Psoas muscle (tissue), 8 donors: ENCODE results near the gene P2RX3. TPM values are rescaled to one million over a fixed set of nuclear protein-coding genes. Genes with fewer than 3 reads are reported as not detected.
"Not testable (repeated sequence)": the region's sequence is repeated elsewhere in the genome, so short reads cannot be mapped to it uniquely, and the experiment has no call there.

ENCODE experiments used
- ATAC-seq, 4 donors: fragments of 200-7000 bp; cut with Tn5 transposase; one replicate each; pipeline ENCODE4 v1.9.1; 2020; ENCODE audit warnings: moderate library complexity in 3 of 4, mild to moderate bottlenecking in 2 of 4
- DNase-seq, 2 donors: peaks; one replicate each; pipeline ENCODE4 v3.0.0-alpha.2; 2020
- H3K27ac ChIP-seq: fragments of 200-600 bp; one replicate; pipeline ENCODE4 v1.8.0; 2022
- H3K27me3 ChIP-seq, 3 donors: fragments of 200-600 bp in 1 of 3; one replicate each; pipeline versions ENCODE4 v1.6.1 to v1.8.0; 2013 to 2022; ENCODE audit warnings: low read length in 2 of 3, mild to moderate bottlenecking in 2 of 3, moderate library complexity in 1 of 3; ENCODE audit not compliant: insufficient read depth in 3 of 3
- H3K36me3 ChIP-seq, 2 donors: fragments of 200-600 bp in 1 of 2; one replicate each; pipeline versions ENCODE4 v1.6.1 to v1.8.0; 2013 to 2022; ENCODE audit warnings: low read depth in 1 of 2, mild to moderate bottlenecking in 1 of 2, moderate library complexity in 1 of 2; ENCODE audit not compliant: insufficient read depth in 1 of 2
- H3K4me1 ChIP-seq: fragments of 200-600 bp; one replicate; pipeline ENCODE4 v1.8.0; 2022
- H3K4me3 ChIP-seq: fragments of 200-600 bp; one replicate; pipeline ENCODE4 v1.8.0; 2022; ENCODE audit warnings: mild to moderate bottlenecking
- H3K9me3 ChIP-seq: fragments of 200-600 bp; one replicate; pipeline ENCODE4 v1.8.0; 2022
- WGBS, 3 donors: extraction: QIAGEN DNeasy Blood & Tissue Kit; methylation state at CpG; one replicate each; pipeline versions ENCODE4 v1.1.6 to v1.1.7; 2013; 5-methylcytosine and 5-hydroxymethylcytosine counted together
- intact Hi-C, 2 donors: fragments of 100-400 bp; cut with DNase I; formaldehyde crosslinking; loops; one replicate each; pipeline versions ENCODE4 v1.11.0 to v1.14.2; 2022
- long read RNA-seq, 2 donors: library from polyadenylated mRNA; unstranded; transcript quantifications; one replicate each; pipeline ENCODE4 v2.0.0, GENCODE V29; 2021
- polyA plus RNA-seq, 3 donors: library from polyadenylated mRNA; stranded (reverse); fragments of 200-250 nt; gene quantifications; one replicate each; pipeline ENCODE4 v1.2.3, GENCODE V29; 2013
- total RNA-seq, 4 donors: library from RNA; stranded (reverse); fragmentation: NEBNext Ultra II Directional in 2 of 4; extraction: Animal tissue kit (Norgen Biotek cat#: 25700) in 2 of 4; gene quantifications; one replicate each; pipeline versions ENCODE4 v1.2.1 to v1.2.4, GENCODE V29; 2021 to 2023
- TF ChIP-seq, protein P1 (sequence below): fragments of 200-600 bp; IDR thresholded peaks from one replicate; pipeline ENCODE4 v1.8.0; 2022; ENCODE audit warnings: antibody characterized with exemption
- donor health status: healthy with polysubstance abuse.
- donor health status: DM: no; HTN: no; CAD: no; lungs with moderate emphysema.
- donor health status: Bipolar disorder and iron deficiency.
- donor health status: healthy.
- donor health status: DM: yes; HTN: yes; CAD: no.
- donor health status: DM: no; HTN: no; CAD: no.
- donor health status: DM: no; HTN: no; CAD: no.
- donor health status: DM: yes; HTN: yes; CAD: no.

The P2RX3 gene
- total RNA-seq (under 1 TPM; 0.40 to 0.90 (median 0.43) TPM), polyA plus RNA-seq (under 1 TPM; 0.21 to 0.60 (median 0.30) TPM)
- long read RNA-seq, donor 1, partial matches to known transcripts: 0 of 1 reads
- long read RNA-seq, donor 1, other reads (novel, unspliced or antisense): 1 of 1 reads
- long read RNA-seq, donor 2, partial matches to known transcripts: 0 of 1 reads
- long read RNA-seq, donor 2, other reads (novel, unspliced or antisense): 0 of 1 reads

DNA sequence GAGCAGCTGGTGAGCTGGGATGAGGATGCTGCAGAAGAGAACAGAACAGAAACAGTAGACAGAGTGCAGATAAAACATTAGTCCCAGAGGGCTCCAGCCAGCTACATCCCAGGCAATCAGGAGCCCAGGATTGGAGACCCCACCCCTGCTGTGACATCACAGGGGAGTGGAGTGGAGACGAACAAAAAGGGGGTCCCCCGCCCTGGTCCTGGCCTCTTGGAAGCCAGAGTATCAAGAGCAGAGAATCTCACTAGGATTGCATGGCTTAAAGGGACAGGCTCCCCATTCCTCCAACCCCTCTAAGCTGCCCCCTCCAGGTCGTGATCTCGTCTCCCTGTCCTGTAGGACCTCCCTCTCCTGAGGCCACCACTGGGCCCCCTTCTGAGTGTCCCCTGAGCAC lies at the start of gene P2RX3:
P2RX3 (plus strand) TSS at position 211 of the 400 bp plus-strand sequence. CDS start 199 bp downstream, outside the sequence.
- TF ChIP-seq, protein P1, sequence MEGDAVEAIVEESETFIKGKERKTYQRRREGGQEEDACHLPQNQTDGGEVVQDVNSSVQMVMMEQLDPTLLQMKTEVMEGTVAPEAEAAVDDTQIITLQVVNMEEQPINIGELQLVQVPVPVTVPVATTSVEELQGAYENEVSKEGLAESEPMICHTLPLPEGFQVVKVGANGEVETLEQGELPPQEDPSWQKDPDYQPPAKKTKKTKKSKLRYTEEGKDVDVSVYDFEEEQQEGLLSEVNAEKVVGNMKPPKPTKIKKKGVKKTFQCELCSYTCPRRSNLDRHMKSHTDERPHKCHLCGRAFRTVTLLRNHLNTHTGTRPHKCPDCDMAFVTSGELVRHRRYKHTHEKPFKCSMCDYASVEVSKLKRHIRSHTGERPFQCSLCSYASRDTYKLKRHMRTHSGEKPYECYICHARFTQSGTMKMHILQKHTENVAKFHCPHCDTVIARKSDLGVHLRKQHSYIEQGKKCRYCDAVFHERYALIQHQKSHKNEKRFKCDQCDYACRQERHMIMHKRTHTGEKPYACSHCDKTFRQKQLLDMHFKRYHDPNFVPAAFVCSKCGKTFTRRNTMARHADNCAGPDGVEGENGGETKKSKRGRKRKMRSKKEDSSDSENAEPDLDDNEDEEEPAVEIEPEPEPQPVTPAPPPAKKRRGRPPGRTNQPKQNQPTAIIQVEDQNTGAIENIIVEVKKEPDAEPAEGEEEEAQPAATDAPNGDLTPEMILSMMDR: no peak
- intact Hi-C loops: no loop called here
- 33 to 38% (median 37%) methylated on average over 4 of the region's 4 CpGs for WGBS, 3 donors
- H3K4me3 ChIP-seq: no peak within 1 kb of the TSS
- no peaks in the 10 kb centered on the region for H3K27me3 ChIP-seq
- peaks cover 18% of the 10 kb centered on the region for H3K4me1 ChIP-seq
- H3K9me3 ChIP-seq: no peaks in the 10 kb centered on the region
- ATAC-seq (no peak), DNase-seq (no peak)
- no peak within 1 kb of the TSS for H3K27ac ChIP-seq
- peaks cover 0 to 17% of the 10 kb centered on the region in 2 donors for H3K36me3 ChIP-seq

DNA sequence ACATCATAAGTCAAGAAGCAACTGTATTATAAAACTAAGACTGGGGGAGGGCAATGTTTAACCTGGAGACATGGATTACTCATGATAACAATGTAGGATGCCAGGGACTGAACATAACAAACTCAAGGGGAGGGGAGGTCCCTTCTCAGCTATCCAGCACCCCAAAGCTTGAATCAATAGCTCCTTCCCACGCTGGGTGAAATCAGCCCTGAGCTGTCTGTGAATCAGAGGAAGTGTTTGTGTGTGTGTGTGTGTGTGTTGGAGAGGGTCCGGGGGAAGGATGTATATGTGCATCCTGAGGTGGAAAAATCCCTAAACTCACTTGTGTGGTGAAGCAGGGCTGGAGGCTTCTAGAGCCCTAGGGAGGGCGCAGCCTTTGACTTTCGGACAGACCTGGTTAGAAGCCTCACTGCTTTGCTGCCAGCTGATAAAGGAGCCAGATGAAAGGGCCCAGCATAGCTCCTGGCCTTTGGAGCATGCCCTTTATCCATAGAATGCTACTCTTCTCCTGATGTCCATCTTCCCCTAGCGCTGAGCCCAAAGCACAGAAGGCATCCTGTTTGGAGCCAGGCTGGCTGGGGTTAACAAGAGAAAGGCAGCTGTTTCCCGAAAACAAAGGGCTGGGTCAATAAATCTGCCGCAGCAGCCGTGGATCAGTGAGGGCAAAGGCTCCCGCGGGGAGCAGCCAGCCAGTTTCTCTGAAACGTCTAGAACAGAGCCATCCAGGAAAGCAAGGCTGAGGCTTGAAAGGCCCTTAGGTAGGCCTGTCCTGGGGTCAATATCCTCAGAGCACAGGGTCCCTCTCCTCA lies 49.2 kb upstream of the P2RX3 start:
- Histone ChIP-seq H3K4me3 (no peak overlapping the region), H3K4me1 (peaks cover 3% of the 10 kb centered on the region), H3K36me3 (no peaks in the 10 kb centered on the region), H3K9me3 (no peaks in the 10 kb centered on the region), H3K27me3 (no peaks in the 10 kb centered on the region), H3K27ac (peak overlapping the region; percentile 23)
- ATAC-seq (no peak), DNase-seq (no peak)
- TF ChIP-seq, protein P1: no peak
- WGBS, 3 donors: 21 to 27% (median 24%) methylated on average over 11 of the region's 11 CpGs
- intact Hi-C loops: no loop called here

DNA sequence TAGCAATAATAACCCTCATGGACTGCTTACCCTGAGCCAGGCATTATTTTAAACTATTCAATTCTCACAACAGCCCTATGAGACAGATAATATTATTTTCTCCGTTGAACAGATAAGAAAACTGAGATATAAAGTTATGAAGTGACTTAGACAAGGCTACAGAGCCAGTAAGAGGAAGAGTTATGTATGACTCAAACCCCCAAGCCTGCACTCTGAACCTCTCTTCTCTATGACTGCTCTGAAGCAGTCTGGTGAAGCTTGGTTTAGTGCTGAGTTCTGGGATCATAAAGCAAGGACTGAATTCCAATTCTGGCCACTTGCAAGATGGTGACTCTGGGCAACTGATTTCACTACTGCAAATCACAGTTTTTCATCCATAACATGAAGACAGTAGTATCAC lies 47.9 kb upstream of the P2RX3 start:
- no peaks in the 10 kb centered on the region for H3K27me3 ChIP-seq
- intact Hi-C loops: no loop called here
- TF ChIP-seq, protein P1: no peak
- ATAC-seq: no peak
- no peaks in the 10 kb centered on the region for H3K9me3 ChIP-seq
- no peak overlapping the region for H3K27ac ChIP-seq
- no peak overlapping the region for H3K4me3 ChIP-seq
- H3K4me1 ChIP-seq: peaks cover 3% of the 10 kb centered on the region
- 85 to 92% (median 91%) methylated on average over 1 of the region's 1 CpG for WGBS, 3 donors
- no peak for DNase-seq
- H3K36me3 ChIP-seq: no peaks in the 10 kb centered on the region

DNA sequence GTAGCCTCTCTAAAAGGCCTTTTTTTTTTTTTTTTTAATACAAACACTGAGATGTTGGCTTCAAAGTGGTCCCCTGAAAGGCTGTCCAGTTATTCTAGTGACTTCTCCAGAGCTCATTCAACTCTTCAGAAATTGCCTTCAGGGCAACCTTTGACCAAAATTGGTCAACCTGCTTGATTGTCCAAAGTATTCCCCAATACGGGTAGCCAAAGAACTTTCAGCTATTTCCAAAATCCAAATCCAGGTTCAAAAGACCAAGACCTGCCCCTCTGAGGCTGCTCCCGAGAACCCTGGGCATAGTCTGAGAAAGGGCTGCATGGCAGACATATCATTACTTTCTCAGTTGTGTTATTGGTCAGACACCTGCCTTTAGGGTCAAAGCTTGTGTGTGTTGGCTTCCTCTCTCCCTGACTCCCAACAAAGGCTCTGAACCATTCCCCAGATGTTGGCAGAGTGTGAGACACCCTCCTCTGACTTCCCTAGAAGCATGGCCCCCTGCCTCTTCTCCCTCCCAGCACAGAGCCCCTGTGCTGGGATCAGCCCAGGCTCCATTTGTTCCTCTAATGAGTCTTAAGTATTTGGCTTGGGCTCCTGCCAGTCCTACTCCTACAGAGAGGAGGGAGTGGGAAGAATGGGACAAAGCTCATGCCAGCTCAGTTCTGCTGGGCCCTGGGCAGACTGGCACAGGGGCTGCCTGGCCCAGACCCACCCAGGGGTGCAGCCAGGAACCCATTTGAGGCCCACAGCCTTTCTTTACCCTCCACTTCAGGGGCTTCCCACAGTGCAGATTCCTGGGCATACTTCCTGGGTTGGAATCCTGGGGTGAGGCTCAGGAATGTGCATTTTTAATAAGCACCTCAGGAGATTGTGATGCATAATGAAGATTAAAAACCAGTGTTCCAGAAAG lies 43.7 kb upstream of the P2RX3 start:
- H3K36me3 ChIP-seq: peaks cover 6 to 12% of the 10 kb centered on the region in 2 donors
- intact Hi-C loops: no loop called here
- H3K27me3 ChIP-seq: no peaks in the 10 kb centered on the region
- DNase-seq (no peak), ATAC-seq (peak; percentile 9 to 39 (median 34))
- H3K4me1 ChIP-seq: peaks cover 3% of the 10 kb centered on the region
- TF ChIP-seq, protein P1: no peak
- 79 to 94% (median 86%) methylated on average over 2 of the region's 2 CpGs for WGBS, 3 donors
- H3K9me3 ChIP-seq: no peaks in the 10 kb centered on the region
- H3K27ac ChIP-seq: no peak overlapping the region
- H3K4me3 ChIP-seq: no peak overlapping the region

DNA sequence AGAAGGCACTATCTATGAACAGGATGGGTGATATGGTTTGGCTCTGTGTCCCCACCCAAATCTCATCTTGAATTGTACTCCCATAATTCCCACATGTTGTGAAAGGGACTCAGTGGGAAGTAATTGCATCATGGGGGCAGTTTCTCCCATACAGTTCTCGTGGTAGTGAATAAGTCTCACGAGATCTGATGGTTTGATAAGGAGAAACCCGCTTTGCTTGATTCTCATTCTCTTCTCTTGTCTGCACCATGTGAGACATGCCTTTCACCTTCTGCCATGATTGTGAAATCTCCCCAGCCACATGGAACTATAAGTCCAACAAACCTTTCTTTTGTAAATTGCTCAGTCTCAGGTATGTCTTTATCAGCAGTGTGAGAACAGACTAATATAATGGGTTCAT lies 41.9 kb upstream of the P2RX3 start:
- H3K4me3 ChIP-seq, intact Hi-C loops, DNase-seq, H3K4me1 ChIP-seq, H3K27ac ChIP-seq, H3K27me3 ChIP-seq, H3K9me3 ChIP-seq: not testable (repeated sequence)
- peak in 1 of 4 donors; percentile 1 for ATAC-seq
- H3K36me3 ChIP-seq: peaks cover 18 to 30% of the 10 kb centered on the region in 2 donors
- WGBS, 3 donors: 92 to 94% (median 93%) methylated on average over 3 of the region's 3 CpGs
